Measurements from ENCODE around the gene FAM131B. TPM values are rescaled to one million over a fixed set of nuclear protein-coding genes. Genes with fewer than 3 reads are reported as not detected.
A peak's percentile ranks its signal among the peaks of the same experiment; 100 is the strongest.

The FAM131B gene
- total RNA-seq, 1 experiment from 2014 or later, result 0.79 TPM

GRCh38 chr7:143359771-143360353, 2.7 kb downstream of the FAM131B start:
- no peak for DNase-seq (ENCODE audit: low read depth)

GRCh38 chr7:143358626-143359025, 3.9 kb downstream of the FAM131B start:
- DNase-seq (ENCODE audit: low read depth), result no peak

- DNase-seq (ENCODE audit: low read depth), result no peak
These were observed 6.0 kb downstream of the FAM131B start for GRCh38 chr7:143356414-143357050.

GRCh38 chr7:143355450-143356385, 6.8 kb downstream of the FAM131B start:
- DNase-seq (ENCODE audit: low read depth), result no peak

- no peak for DNase-seq (ENCODE audit: low read depth)
These were observed 7.5 kb downstream of the FAM131B start for GRCh38 chr7:143354965-143355364.

- no peak for DNase-seq (ENCODE audit: low read depth)
These were observed 8.1 kb downstream of the FAM131B start for GRCh38 chr7:143354376-143354775.

GRCh38 chr7:143352531-143353002, 9.9 kb downstream of the FAM131B start:
- no peak for DNase-seq (ENCODE audit: low read depth)

GRCh38 chr7:143351574-143351973, 10.9 kb downstream of the FAM131B start:
- no peak for DNase-seq (ENCODE audit: low read depth)

- DNase-seq (ENCODE audit: low read depth), result no peak
These were observed 11.5 kb downstream of the FAM131B start for GRCh38 chr7:143351060-143351459.

- no peak for DNase-seq (ENCODE audit: low read depth)
These were observed 14.6 kb downstream of the FAM131B start for GRCh38 chr7:143347950-143348349.

- DNase-seq (ENCODE audit: low read depth), result no peak
These were observed 16.5 kb downstream of the FAM131B start for GRCh38 chr7:143346018-143346417.

- DNase-seq (ENCODE audit: low read depth), result no peak
These were observed 17.0 kb downstream of the FAM131B start for GRCh38 chr7:143345428-143345900.

GRCh38 chr7:143343596-143343995, 18.9 kb downstream of the FAM131B start:
- DNase-seq (ENCODE audit: low read depth), result no peak

GRCh38 chr7:143341842-143342241, 20.7 kb downstream of the FAM131B start:
- DNase-seq (ENCODE audit: low read depth), result no peak

- no peak for DNase-seq (ENCODE audit: low read depth)
These were observed 25.3 kb downstream of the FAM131B start for GRCh38 chr7:143337216-143337615.

- DNase-seq (ENCODE audit: low read depth), result no peak
These were observed 28.3 kb downstream of the FAM131B start for GRCh38 chr7:143334244-143334643.

- peak; percentile 88 for DNase-seq (ENCODE audit: low read depth)
These were observed 31.2 kb downstream of the FAM131B start for GRCh38 chr7:143331179-143331801.

- no peak for DNase-seq (ENCODE audit: low read depth)
These were observed 32.9 kb downstream of the FAM131B start for GRCh38 chr7:143329471-143330170.

GRCh38 chr7:143327903-143328302, 34.6 kb downstream of the FAM131B start:
- no peak for DNase-seq (ENCODE audit: low read depth)

GRCh38 chr7:143325240-143325639, 37.3 kb downstream of the FAM131B start:
- no peak for DNase-seq (ENCODE audit: low read depth)

GRCh38 chr7:143323653-143324052, 38.9 kb downstream of the FAM131B start:
- DNase-seq (ENCODE audit: low read depth), result no peak
